Stimulated activated CD4-positive, alpha-beta T cell treated with anti-CD3 and anti-CD28 coated beads, Interleukin-2, amount 100 ng/mL, for 24 hours (primary cell): ENCODE data around the gene LSG1.

ENCODE experiments used
- DNase-seq, 2 donors: peaks; one replicate each; pipeline ENCODE4 v3.0.0-alpha.2; 2020

Gene LSG1

DNA sequence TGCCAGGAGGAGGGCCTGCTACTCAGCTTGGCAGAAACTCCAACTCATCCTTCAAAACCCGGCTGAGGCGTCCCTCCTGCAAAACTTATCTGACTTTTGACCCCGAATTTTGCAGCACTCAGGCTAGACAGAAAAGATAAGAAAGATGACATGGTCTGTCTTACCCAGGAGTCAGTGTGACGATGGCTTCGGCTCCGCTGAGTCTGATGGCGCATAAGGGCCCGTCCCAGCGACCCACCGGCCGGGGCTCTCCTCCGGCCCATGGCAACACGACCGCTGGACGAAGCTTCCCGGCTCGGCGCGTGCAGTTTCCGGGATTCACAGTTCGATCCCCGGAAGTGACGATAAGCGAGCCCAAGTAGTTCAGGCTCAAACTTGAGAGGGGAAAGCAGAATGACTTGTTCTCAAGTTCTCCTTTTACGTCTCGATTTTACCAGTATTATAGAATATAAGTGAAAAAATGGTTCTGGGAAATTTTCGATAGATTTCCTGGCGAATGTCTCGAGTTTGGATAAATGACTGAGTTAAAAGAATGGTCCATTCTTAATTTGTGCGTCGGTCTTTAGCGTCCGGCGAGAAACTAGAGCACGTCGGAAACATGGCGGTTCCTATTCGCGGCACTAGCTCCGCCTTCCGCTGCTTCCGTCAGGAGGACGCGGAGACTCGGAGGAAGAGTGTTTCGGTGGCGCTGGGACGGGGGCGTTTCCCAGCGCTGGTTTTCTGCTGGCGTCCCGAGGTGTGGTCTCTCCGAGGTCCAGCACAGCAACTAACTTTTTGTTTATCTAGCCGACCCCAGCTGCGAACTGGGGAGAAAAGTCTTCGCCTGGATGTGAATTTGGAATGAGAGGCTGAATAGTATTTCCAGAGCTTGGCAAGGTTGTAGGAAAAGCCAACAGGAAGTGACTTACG, at the start of gene LSG1:
LSG1 (minus strand) TSS at position 292 of the 909 bp plus-strand sequence; CDS start at position 263, 29 bp downstream.
- DNase-seq = peak; percentile 88 to 92

- DNase-seq = no peak
Measured at GRCh38 chr3:194720048-194720447, 48.1 kb upstream of the LSG1 start.

- DNase-seq = no peak
Measured at GRCh38 chr3:194718079-194718478, 46.1 kb upstream of the LSG1 start.

DNA sequence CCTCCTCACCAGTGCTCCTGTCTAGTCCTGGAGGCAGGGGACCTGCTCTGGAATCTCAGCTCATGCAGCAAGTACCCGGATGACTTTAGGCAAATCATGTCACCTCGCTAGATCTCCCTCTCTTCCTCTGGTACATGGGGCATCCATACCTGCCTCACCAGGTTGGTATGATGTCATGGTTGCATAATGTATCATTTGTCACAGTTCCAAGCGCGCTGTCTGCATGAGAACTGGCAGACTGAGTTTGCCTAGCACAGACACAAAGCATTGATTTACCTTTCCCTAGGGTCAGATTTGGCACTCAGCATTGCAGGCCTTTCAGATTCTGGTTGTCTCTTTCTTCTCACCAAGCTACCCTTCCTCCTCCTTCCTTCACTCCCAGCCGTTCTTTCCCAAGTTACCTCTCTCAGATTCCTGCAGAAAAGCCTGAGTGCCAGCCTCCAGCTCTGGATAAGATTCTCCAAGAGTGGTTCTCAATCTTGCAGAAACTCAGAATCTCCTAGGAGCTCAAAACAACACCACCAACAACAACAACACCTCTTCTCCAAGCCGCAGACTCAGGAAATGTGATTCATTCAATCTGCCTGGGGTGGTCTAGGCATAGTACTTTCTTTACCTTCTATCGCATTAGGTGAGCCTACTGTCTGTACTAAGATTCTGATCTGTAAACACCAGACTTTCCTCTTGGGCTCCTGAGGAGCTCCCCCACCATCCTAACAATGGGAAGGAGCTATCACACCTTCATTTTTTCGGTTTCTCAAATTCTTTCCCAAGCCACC, 43.2 kb upstream of the LSG1 start:
- DNase-seq = no peak

DNA sequence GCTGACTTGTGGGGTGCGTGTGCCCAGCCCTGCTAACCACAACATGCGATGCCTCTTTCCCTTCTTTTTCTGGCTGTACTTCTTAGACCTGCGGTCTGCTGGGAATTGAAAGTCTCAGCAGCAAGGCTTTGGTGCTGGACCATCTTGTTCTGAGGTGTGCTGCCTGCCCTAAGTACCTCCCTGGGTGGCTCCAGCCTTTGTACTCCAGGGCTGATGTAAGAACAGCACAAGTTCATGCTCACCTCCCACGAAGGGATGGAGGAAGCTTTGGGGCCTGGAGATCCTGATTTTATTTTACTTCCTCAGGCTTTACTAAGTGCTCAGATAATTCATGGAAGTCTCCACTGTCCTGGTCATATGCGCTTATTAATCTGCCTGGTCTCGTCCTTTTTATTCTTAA, 42.6 kb upstream of the LSG1 start:
- DNase-seq = no peak

DNA sequence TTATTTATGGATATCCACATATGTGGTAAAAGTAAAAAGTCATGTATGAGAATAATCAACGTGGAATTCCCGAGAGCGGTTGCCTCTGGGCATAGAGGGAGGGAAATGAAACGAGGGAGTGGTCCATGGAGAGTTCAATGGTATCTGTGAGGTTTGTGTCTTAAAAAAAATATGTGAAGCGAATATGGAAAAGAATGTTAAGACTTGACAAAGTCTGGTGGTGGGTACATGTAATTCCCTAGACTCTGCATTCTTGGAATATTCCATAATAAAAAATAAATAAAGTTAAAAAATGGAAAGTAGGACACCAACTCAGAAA, 42.1 kb upstream of the LSG1 start:
- DNase-seq = no peak

DNA sequence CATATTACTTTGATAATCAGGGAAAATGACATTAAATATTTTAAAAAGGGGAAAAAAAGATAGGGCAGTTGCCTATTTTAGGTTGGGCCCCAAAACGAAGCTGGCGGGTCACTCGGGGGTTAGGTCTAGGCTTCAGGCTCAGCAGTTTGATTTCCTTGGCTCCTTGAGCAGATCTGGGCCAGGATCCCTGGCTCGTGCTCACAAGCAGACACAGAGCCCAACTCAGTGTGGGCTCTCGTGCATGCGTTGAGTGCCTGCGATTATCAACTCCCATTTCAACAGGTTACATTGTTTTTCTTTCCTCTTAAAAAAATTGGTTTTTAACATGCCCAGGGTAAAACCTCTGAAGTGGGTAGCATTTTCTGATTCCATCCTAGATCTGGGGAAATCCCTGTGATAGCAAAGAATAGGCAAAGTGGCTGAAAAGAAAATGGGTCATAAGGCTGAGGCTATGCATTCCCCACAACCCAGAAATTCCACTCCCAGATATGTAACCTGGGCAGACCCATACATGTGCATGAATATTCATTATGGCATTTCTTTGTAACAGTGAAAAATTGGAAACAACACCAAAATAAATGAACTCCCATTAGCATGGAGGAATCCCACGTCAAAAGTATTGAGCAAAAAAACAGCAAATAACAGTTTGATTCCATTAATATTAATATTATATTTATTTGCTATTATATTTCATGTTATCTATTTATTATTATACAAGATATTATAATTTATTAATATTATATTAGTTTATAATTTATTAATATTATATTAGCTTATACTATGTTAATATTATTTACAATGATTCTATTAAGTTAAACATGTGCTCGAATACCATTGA, 41.5 kb upstream of the LSG1 start:
- no peak for DNase-seq

GRCh38 chr3:194711913-194712312, 39.9 kb upstream of the LSG1 start:
- DNase-seq = no peak

- no peak for DNase-seq
Measured at GRCh38 chr3:194711286-194711685, 39.3 kb upstream of the LSG1 start.

- DNase-seq = no peak
Measured at GRCh38 chr3:194707147-194707540, 35.2 kb upstream of the LSG1 start.

DNA sequence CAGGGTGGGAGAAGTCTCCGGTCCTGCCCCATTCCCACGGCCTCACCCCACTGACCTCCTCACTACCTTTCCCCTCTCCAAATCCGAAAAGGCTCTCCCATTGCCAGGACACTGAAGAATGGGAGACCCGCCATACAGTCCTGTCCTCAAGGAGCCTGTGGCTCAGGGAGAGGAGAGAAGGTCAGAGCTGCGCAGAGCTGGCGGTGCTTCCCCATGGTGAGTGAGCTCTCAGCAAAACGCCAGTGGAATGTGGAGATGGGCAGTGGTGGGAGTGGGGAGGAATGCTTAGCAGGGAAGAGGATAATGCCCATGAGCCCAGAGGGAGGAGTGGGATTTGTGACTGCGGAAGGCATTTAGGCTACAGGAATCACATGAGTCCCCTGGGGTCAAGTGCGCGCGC, 33.8 kb upstream of the LSG1 start:
- DNase-seq = no peak

DNA sequence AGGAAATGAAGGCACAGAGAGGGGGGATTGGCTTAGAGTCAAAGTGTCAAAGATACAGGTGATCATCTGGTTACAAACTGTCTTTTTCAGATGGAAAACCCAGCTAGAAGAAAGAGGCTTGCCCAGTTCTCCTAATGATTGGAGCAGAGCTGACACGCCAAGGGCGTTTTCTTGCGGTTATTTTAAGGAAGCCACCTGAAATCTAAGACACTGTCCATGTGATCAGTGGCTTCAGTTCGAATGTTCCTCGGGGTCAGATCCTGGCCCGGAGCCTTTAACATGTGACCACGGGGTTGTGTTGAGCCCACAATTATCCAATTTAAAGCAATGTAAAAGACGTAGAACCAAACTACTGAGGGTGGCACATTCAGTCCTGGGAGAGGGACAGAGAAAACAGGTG, 33.2 kb upstream of the LSG1 start:
- no peak for DNase-seq

- no peak for DNase-seq
Measured at GRCh38 chr3:194702545-194702944, 30.6 kb upstream of the LSG1 start.

- no peak for DNase-seq
Measured at GRCh38 chr3:194696702-194697101, 24.7 kb upstream of the LSG1 start.

GRCh38 chr3:194691481-194692283, 19.7 kb upstream of the LSG1 start:
- no peak for DNase-seq

DNA sequence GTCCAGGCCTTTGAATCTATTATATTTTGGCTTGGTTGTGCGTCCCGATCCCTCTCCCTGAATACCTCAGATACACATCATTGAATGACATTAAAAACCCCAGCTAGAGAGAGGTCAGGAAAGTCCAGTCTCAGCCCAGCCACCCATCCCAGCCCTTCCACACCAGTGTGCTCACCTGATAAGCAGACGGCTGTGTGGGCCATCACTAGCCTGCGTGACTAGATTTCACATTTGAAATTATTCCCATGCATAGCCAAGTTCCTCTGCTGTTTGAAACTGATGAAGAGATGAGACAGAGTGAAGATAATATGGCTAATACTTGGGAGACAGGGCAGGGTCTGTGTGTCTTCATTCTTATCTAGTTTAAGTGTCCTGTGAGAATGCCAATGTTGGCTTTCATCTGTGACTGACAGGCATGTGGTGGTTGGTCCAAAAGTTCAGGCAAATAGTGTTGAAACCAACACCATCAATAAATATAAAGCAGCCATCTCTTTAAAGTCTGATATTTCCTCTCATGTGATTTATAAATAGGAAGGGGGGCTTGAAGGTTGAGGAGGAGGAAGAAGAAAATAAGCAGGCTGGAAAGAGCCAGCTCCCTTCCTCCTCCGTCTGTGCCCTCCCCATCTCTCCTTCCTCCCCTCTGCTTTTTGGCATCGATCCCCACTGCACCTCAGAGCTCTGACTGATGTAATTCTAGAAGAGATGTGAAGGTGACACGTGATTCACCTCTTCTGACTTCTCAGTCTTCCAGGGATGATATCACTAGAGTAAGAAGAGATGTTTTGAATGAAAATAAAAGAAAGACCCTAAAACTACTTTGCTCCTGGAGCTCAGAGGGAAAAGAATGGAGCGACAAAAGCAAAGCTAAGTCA, 18.7 kb upstream of the LSG1 start:
- no peak for DNase-seq

- peak; percentile 19 to 22 for DNase-seq
Measured at GRCh38 chr3:194689493-194689944, 17.5 kb upstream of the LSG1 start.

DNA sequence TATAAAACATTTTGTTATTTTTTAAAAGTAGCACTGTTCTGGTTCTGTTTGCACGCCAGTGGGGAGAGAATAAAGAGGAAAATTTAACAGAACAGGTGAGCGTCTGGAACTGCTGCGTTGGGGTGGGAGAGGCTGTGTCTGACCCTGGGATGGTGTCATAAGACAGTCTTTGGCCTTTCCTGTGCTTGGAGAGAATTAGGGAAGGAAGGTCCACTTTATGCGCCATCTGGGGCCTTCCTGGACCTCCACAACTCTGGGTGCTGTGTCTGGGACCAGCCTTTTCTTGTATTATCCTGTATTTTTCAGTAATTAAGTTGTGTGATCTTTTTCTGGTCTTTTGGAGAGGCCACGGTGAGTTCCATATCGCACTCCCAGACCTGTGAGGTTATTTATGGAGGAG, 17.0 kb upstream of the LSG1 start:
- DNase-seq = no peak

GRCh38 chr3:194688200-194688740, 16.3 kb upstream of the LSG1 start:
- peak in 1 of 2 donors; percentile 28 for DNase-seq

DNA sequence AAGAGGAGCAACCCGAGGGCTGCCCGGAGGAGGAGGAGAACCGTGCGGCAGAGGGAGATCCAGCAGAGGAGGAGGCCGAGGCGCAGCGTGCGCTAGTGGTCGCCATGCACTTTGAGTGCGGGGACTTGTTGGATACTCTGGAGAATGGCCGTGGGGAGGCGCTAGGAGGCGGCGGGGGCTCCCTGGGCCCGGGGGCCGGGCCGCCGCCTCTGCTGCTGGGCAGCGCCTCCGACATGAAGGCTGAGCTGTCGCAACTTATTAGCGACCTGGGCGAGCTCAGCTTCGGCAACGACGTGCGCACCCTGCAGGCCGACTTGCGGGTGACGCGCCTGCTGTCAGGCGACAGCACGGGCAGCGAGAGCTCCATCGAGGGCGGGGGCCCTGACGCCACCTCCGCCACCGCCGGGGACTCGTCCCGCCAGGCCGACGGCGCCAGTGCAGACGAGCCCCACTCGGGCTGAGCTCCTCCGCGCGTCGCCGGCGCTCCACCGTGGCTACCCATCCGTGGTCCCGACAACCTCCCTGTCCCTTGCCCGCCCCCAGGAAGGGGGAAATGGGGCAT, 15.7 kb upstream of the LSG1 start:
- peak; percentile 73 to 86 for DNase-seq
